NCI-H226 (cell line): ENCODE data around the gene HNRNPH2.

Source experiments
- DNase-seq: peaks from one replicate; pipeline ENCODE4 v3.0.0-alpha.2; 2015

Gene HNRNPH2

GRCh38 chrX:101398694-101399093, 9.3 kb upstream of the HNRNPH2 start:
- DNase-seq, result no peak

DNA sequence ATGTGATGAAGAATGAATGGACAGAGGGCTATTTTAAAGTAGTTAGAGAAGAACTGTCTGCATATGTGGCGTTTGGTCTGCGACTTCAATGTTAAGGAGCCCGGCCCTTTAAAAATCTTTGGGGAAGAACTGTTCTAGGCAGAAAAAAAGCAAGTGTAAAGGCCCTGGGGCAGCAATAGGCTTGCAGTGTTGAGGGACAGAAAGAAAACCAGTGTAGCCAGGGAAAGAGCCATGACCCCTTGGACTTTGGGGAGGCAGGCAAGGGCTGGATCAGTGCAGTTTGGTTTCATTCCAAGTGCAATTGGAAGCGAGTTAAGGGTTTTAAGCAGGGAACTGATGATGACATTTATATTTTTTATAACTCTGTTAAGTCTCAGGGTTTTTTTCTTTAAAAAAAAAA, 8.2 kb upstream of the HNRNPH2 start:
- no peak for DNase-seq

GRCh38 chrX:101407167-101407747, 765 bp upstream of the HNRNPH2 start:
- no peak for DNase-seq

DNA sequence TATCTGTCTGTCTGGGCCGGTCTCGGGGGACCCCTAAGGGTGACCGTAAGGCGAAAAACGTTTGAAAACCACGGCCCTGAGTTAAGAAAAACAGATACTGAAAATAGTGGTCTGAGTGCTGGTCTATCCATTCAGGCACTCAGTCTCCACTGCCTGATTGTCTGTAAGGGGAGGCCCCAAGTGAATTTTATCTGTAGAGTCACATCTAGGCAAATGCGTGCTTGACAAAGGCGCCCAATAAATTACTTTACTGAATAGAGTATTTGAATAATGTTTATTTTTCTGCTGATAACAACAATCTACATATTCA, 465 bp downstream of the HNRNPH2 start:
- DNase-seq, result no peak

- DNase-seq, result no peak
Measured at GRCh38 chrX:101409043-101409442, 1.0 kb downstream of the HNRNPH2 start.

DNA sequence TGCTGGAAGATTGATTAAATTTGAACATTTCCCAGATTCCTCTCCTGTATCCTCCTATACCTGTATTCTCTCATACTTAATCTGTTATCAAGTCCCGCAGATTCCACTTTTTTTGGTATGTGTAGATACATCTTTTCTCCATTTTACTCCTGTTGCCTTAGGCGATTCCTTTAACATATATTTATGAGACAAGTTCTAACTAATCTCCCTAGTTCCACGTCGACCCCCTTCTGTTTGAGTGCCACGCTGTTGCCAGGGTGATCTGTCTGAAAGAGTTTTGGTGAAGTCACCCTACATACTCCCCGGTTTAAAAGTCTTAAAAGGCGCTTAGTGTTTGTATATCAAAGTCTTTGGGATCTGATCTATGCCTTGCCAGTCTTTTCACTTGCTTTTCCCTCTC, 2.4 kb downstream of the HNRNPH2 start:
- DNase-seq, result no peak

DNA sequence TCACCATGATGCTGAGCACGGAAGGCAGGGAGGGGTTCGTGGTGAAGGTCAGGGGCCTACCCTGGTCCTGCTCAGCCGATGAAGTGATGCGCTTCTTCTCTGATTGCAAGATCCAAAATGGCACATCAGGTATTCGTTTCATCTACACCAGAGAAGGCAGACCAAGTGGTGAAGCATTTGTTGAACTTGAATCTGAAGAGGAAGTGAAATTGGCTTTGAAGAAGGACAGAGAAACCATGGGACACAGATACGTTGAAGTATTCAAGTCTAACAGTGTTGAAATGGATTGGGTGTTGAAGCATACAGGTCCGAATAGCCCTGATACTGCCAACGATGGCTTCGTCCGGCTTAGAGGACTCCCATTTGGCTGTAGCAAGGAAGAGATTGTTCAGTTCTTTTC, 4.0 kb downstream of the HNRNPH2 start:
- DNase-seq, result no peak

GRCh38 chrX:101415180-101416145, 7.4 kb downstream of the HNRNPH2 start:
- DNase-seq, result no peak

- DNase-seq, result no peak
Measured at GRCh38 chrX:101416691-101417090, 8.7 kb downstream of the HNRNPH2 start.

DNA sequence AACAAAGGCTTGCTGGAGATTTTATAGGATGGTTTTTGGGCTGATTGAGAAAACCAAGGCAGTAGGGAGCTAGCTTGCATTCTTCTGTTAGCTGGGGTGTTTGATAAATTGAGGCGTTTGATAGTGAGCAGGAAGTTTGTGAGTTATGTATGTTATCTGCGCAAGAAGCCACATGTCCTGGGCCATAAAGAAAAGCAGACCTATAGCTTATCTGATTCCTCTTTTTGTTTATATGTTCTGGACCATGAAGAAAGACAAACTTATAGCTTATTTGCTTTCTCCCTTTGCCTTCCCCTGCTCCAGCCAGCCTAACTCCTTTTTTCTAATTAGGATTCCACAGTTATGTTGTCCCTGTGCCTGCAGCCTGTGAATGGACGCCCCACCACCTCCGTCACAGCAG, 9.2 kb downstream of the HNRNPH2 start:
- DNase-seq, result no peak

- DNase-seq, result no peak
Measured at GRCh38 chrX:101417981-101418841, 10.2 kb downstream of the HNRNPH2 start.

GRCh38 chrX:101419489-101419888, 11.5 kb downstream of the HNRNPH2 start:
- DNase-seq, result no peak

DNA sequence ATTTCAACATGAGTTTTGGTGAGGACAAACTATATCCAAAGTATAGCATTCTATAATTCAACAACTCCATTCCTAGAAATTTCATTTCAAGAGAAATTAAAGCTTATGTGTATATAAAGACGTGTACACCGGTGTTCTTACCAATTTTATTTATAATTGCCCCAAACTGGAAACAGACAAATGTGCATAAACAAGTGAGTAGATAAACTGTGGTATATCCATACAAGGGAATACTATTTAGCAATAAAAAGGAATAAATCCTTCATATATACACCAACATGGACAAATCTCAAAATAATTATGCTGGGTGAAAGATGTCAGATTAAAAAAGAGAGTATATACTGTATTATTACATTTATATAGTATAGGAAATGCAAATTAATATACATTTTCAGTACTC, 19.9 kb downstream of the HNRNPH2 start:
- no peak for DNase-seq

DNA sequence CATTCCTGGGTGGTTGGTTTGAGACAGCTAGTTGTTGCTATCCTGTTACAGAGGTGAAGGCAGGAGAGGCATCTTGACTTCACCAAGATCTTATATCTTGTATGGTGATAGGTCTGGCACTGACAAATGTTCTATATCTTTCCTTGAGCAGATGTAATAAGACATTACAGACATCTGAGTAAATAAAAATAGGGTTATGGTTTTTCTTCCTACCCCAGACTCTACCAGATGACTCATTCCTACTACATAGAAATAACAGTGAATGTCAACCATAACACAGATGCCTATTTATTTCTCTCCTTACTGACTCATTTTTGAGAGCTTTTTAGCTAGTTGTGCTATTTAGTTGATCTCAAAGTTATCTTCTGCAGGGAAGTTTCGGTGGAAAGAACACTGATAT, 21.9 kb downstream of the HNRNPH2 start:
- DNase-seq, result no peak

DNA sequence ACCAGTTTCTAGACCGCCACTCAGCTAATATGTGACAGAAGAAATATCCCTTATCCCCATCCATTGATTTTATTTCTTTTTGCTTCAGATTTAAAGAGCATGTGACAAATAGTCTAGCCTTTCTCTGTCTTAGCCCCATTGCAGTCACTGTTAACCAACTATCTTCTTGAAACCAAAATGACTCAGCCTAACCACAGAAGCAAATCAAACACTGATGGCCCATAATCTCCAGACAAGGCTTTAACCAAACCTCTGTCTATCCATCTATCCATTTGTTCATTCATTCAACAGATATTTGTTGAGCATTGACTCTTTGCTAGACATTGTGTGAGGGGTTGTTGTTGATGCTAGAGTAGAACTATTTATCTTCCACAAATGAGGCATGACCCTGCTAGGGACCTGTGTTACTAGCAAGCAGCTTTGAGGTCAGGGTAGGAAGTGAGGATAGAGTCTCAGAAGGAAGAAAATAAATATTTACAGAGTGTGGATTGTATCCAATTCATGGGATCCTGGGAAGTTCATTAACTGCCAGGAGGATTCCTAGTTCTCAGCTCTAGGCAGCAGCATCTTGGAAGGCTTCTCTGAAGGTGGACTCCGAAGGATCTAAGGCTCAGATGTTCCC, 22.5 kb downstream of the HNRNPH2 start:
- no peak for DNase-seq

DNA sequence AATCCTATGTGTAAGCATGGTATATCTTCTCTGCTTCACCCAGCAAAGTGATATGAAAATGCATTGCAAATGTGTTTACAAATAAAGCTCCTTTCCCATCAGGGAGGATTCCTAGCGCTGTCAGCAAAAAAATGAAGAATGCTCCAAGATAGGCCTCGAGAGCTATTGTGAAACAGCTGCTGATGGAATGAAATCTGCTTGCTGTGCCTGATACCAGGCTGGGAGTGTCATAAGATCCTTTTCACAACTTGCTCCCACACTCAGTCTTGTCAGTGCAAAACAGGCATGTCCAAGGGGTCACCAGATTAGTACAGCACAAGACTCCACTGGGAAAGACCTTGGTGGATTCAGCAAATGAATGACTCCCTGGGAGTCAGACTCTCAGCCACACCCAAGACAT, 34.1 kb downstream of the HNRNPH2 start:
- peak; percentile 10 for DNase-seq

- no peak for DNase-seq
Measured at GRCh38 chrX:101449279-101449678, 41.3 kb downstream of the HNRNPH2 start.

- DNase-seq, result no peak
Measured at GRCh38 chrX:101450085-101450484, 42.1 kb downstream of the HNRNPH2 start.

- no peak for DNase-seq
Measured at GRCh38 chrX:101450961-101451360, 42.9 kb downstream of the HNRNPH2 start.

- no peak for DNase-seq
Measured at GRCh38 chrX:101452056-101452455, 44.0 kb downstream of the HNRNPH2 start.

- DNase-seq, result no peak
Measured at GRCh38 chrX:101460669-101461068, 52.6 kb downstream of the HNRNPH2 start.

DNA sequence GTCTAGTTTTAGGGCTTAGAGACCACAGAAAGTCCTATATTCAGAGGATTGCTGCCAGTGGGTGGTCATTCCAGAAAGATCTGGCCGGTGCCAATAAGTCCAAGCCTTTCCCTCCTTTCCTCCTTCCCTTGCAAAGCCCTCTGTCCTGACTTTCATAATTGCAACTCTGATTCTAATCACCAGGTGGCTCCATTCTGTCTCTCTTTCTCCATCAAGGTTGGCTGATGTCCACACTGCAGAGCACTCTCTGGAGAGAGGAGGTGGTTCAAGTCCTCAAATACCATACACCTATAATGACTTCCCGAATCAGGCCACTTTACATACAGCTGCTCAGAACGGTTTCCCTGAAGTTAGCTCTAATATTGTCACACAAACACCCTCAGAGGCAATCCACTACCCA, 54.9 kb downstream of the HNRNPH2 start:
- no peak for DNase-seq
